ENCODE measurements around the gene TEX261.

GRCh38 chr2:70936165-70936978 is 58.3 kb downstream of the TEX261 start:
- TF ChIP-seq CTCF (conservative IDR thresholded peaks at IDR 0.05 in 1 of 2, IDR thresholded peaks at IDR 0.05 in 1 of 2; ENCODE audit: extremely low read depth in 1 of 2, insufficient read depth in 1 of 2, low read depth in 1 of 2, low read length in 2 of 2) (no peak), EZH2 (IDR thresholded peaks at IDR 0.05; ENCODE audit: borderline replicate concordance, low read length) (no peak)
